Stomach (tissue), 4 donors: ENCODE measurements around the gene CNOT1.

Experiments used
- CTCF ChIP-seq, 7 experiments: fragments of 450-650 bp in 4 of 7; fragments of 200-600 bp in 3 of 7; sonication (generic) in 3 of 7; IDR thresholded peaks; one replicate each; pipeline ENCODE4 v1.5.1; 2016 to 2019; ENCODE audit warnings: antibody characterized with exemption in 7 of 7, control low read depth in 2 of 7, mild to moderate bottlenecking in 1 of 7
- POLR2A ChIP-seq, 4 donors: fragments of 450-650 bp; IDR thresholded peaks; one replicate each; pipeline ENCODE4 v1.6.1; 2016; ENCODE audit warnings: antibody characterized with exemption in 4 of 4, control low read depth in 2 of 4, mild to moderate bottlenecking in 1 of 4, moderate library complexity in 1 of 4
- POLR2AphosphoS5 ChIP-seq, 3 donors: sonication (generic); formaldehyde crosslinking; IDR thresholded peaks; one replicate each; pipeline ENCODE4 v1.6.1; 2016; ENCODE audit warnings: antibody characterized with exemption in 3 of 3

GRCh38 chr16:58472266-58472665 is 157.4 kb downstream of the CNOT1 start:
- TF ChIP-seq POLR2A (IDR thresholded peaks at IDR 0.05) (no peak), CTCF (IDR thresholded peaks at IDR 0.05) (no peak), POLR2AphosphoS5 (IDR thresholded peaks at IDR 0.05) (no peak)
